ENCODE measurements around the gene TSPAN9. TPM values are rescaled to one million over a fixed set of nuclear protein-coding genes. Genes with fewer than 3 reads are reported as not detected.

Gene TSPAN9
- total RNA-seq, 1 donor from 2014 or later, result 40.9 TPM

GRCh38 chr12:3193755-3194154, 116.6 kb downstream of the TSPAN9 start:
- Histone ChIP-seq H3K4me2 (ENCODE audit: low read length) (no peak overlapping the region), H3K4me1 (ENCODE audit: insufficient read depth, low read length) (no peaks in the 10 kb centered on the region), H3K4me3 (ENCODE audit: insufficient read depth, low read depth, low read length) (no peak overlapping the region), H2AFZ (ENCODE audit: low read depth, low read length) (no peak overlapping the region), H4K20me1 (ENCODE audit: insufficient read depth, low read length) (peaks cover 88% of the 10 kb centered on the region), H3K9ac (ENCODE audit: low read length) (no peak overlapping the region), H3K79me2 (ENCODE audit: insufficient read depth, low read length) (peaks cover 5% of the 10 kb centered on the region), H3K9me3 (ENCODE audit: insufficient read depth, low read depth, low read length) (no peaks in the 10 kb centered on the region), H3K27me3 (ENCODE audit: insufficient read depth, low read length) (no peaks in the 10 kb centered on the region), H3K36me3 (ENCODE audit: insufficient read depth, low read length) (no peaks in the 10 kb centered on the region), H3K27ac (ENCODE audit: low read depth, low read length) (no peak overlapping the region)
- no peak for TF ChIP-seq EZH2 (IDR thresholded peaks at IDR 0.05; ENCODE audit: insufficient read depth, low read length)
- TF ChIP-seq, protein P1, sequence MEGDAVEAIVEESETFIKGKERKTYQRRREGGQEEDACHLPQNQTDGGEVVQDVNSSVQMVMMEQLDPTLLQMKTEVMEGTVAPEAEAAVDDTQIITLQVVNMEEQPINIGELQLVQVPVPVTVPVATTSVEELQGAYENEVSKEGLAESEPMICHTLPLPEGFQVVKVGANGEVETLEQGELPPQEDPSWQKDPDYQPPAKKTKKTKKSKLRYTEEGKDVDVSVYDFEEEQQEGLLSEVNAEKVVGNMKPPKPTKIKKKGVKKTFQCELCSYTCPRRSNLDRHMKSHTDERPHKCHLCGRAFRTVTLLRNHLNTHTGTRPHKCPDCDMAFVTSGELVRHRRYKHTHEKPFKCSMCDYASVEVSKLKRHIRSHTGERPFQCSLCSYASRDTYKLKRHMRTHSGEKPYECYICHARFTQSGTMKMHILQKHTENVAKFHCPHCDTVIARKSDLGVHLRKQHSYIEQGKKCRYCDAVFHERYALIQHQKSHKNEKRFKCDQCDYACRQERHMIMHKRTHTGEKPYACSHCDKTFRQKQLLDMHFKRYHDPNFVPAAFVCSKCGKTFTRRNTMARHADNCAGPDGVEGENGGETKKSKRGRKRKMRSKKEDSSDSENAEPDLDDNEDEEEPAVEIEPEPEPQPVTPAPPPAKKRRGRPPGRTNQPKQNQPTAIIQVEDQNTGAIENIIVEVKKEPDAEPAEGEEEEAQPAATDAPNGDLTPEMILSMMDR (IDR thresholded peaks at IDR 0.05; ENCODE audit: insufficient read depth, low read depth, low read length), result no peak
- Mint-ChIP-seq H3K27me3 (ENCODE audit: low read depth, unreplicated experiment) (peaks cover 56% of the 10 kb centered on the region), H3K27ac (ENCODE audit: unreplicated experiment) (no peak overlapping the region), H3K4me1 (ENCODE audit: low read depth, unreplicated experiment) (peaks cover 7% of the 10 kb centered on the region), H3K4me3 (ENCODE audit: unreplicated experiment) (no peak overlapping the region), H3K9me3 (ENCODE audit: unreplicated experiment) (no peaks in the 10 kb centered on the region), H3K36me3 (ENCODE audit: low read depth, unreplicated experiment) (peaks cover 4% of the 10 kb centered on the region)
- no peak for FAIRE-seq
- DNase-seq (ENCODE audit: low read depth), result no peak

DNA sequence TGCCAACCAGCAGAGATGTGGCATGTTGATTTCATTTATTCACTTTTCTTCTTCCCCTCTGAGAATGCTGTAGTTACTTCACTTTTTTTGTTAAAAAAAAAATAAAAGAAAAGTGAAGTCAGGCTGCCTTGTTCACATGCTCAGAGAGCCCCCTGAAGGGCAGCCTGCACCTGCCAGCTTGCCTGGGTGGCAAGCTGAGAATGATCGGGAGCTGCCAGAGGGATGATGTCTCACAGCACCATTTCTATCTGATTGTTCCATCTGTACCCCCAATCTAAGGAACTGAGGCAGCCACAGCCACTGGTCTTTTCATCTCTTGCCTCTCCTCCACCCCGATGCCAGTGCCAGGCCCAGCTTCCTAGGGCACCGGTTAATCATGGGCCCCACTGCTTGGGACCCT, 118.2 kb downstream of the TSPAN9 start:
- peaks cover 5% of the 10 kb centered on the region for H3K79me2 ChIP-seq (ENCODE audit: insufficient read depth, low read length)
- no peak overlapping the region for H3K4me2 ChIP-seq (ENCODE audit: low read length)
- H4K20me1 ChIP-seq (ENCODE audit: insufficient read depth, low read length), result peaks cover 88% of the 10 kb centered on the region
- no peak for DNase-seq (ENCODE audit: low read depth)
- H3K27ac ChIP-seq (ENCODE audit: low read depth, low read length), result no peak overlapping the region
- Mint-ChIP-seq H3K36me3 (ENCODE audit: low read depth, unreplicated experiment) (peaks cover 6% of the 10 kb centered on the region), H3K27ac (ENCODE audit: unreplicated experiment) (no peak overlapping the region), H3K4me1 (ENCODE audit: low read depth, unreplicated experiment) (peaks cover 7% of the 10 kb centered on the region), H3K4me3 (ENCODE audit: unreplicated experiment) (no peak overlapping the region), H3K27me3 (ENCODE audit: low read depth, unreplicated experiment) (peaks cover 54% of the 10 kb centered on the region), H3K9me3 (ENCODE audit: unreplicated experiment) (no peaks in the 10 kb centered on the region)
- H3K9ac ChIP-seq (ENCODE audit: low read length), result no peak overlapping the region
- TF ChIP-seq, protein P1 (IDR thresholded peaks at IDR 0.05; ENCODE audit: insufficient read depth, low read depth, low read length), result no peak
- no peak for TF ChIP-seq EZH2 (IDR thresholded peaks at IDR 0.05; ENCODE audit: insufficient read depth, low read length)
- no peaks in the 10 kb centered on the region for H3K36me3 ChIP-seq (ENCODE audit: insufficient read depth, low read length)
- no peaks in the 10 kb centered on the region for H3K9me3 ChIP-seq (ENCODE audit: insufficient read depth, low read depth, low read length)
- H3K4me3 ChIP-seq (ENCODE audit: insufficient read depth, low read depth, low read length), result no peak overlapping the region
- peaks cover 10% of the 10 kb centered on the region for H3K4me1 ChIP-seq (ENCODE audit: insufficient read depth, low read length)
- FAIRE-seq, result no peak
- H3K27me3 ChIP-seq (ENCODE audit: insufficient read depth, low read length), result no peaks in the 10 kb centered on the region
- no peak overlapping the region for H2AFZ ChIP-seq (ENCODE audit: low read depth, low read length)

GRCh38 chr12:3195859-3196483, 118.8 kb downstream of the TSPAN9 start:
- H4K20me1 ChIP-seq (ENCODE audit: insufficient read depth, low read length), result peaks cover 87% of the 10 kb centered on the region
- TF ChIP-seq, protein P1 (IDR thresholded peaks at IDR 0.05; ENCODE audit: insufficient read depth, low read depth, low read length), result no peak
- TF ChIP-seq EZH2 (IDR thresholded peaks at IDR 0.05; ENCODE audit: insufficient read depth, low read length), result no peak
- H3K4me1 ChIP-seq (ENCODE audit: insufficient read depth, low read length), result peaks cover 11% of the 10 kb centered on the region
- H3K79me2 ChIP-seq (ENCODE audit: insufficient read depth, low read length), result peaks cover 5% of the 10 kb centered on the region
- H3K27ac ChIP-seq (ENCODE audit: low read depth, low read length), result no peak overlapping the region
- no peaks in the 10 kb centered on the region for H3K36me3 ChIP-seq (ENCODE audit: insufficient read depth, low read length)
- Mint-ChIP-seq H3K27ac (ENCODE audit: unreplicated experiment) (no peak overlapping the region), H3K27me3 (ENCODE audit: low read depth, unreplicated experiment) (peaks cover 51% of the 10 kb centered on the region), H3K4me3 (ENCODE audit: unreplicated experiment) (no peak overlapping the region), H3K4me1 (ENCODE audit: low read depth, unreplicated experiment) (peaks cover 7% of the 10 kb centered on the region), H3K9me3 (ENCODE audit: unreplicated experiment) (no peaks in the 10 kb centered on the region), H3K36me3 (ENCODE audit: low read depth, unreplicated experiment) (peaks cover 6% of the 10 kb centered on the region)
- H3K4me2 ChIP-seq (ENCODE audit: low read length), result no peak overlapping the region
- H3K27me3 ChIP-seq (ENCODE audit: insufficient read depth, low read length), result no peaks in the 10 kb centered on the region
- H3K9ac ChIP-seq (ENCODE audit: low read length), result no peak overlapping the region
- H3K4me3 ChIP-seq (ENCODE audit: insufficient read depth, low read depth, low read length), result no peak overlapping the region
- no peak for DNase-seq (ENCODE audit: low read depth)
- no peak for FAIRE-seq
- H3K9me3 ChIP-seq (ENCODE audit: insufficient read depth, low read depth, low read length), result no peaks in the 10 kb centered on the region
- no peak overlapping the region for H2AFZ ChIP-seq (ENCODE audit: low read depth, low read length)
